ENCODE data around the gene PRUNE2.

DNA sequence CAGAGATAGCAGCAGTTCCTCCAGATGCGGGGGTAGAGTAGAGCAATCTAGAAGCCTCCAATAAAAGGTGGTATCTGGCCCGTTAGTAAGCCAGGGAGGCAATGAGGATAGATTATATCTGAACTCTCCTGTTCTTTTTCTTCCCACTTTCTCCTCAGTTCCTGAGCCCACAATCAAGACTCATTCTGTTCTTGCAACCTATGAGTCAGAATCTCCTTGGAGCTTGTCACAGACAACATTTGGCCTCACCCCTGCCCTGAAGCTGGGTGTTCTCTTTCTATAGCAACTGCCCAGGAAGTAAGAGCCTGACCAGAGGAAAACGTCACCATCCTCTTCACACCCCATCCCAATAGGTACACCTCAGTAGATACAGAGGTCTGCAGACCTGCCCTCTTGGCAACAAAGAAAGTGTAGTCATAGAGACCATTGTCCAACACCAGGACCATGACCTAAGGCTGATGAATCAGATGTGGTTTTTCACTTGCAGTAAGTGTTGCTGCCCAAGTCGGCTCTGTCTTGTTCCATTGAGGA is 218.0 kb downstream of the PRUNE2 start:
- TF ChIP-seq, protein P1, sequence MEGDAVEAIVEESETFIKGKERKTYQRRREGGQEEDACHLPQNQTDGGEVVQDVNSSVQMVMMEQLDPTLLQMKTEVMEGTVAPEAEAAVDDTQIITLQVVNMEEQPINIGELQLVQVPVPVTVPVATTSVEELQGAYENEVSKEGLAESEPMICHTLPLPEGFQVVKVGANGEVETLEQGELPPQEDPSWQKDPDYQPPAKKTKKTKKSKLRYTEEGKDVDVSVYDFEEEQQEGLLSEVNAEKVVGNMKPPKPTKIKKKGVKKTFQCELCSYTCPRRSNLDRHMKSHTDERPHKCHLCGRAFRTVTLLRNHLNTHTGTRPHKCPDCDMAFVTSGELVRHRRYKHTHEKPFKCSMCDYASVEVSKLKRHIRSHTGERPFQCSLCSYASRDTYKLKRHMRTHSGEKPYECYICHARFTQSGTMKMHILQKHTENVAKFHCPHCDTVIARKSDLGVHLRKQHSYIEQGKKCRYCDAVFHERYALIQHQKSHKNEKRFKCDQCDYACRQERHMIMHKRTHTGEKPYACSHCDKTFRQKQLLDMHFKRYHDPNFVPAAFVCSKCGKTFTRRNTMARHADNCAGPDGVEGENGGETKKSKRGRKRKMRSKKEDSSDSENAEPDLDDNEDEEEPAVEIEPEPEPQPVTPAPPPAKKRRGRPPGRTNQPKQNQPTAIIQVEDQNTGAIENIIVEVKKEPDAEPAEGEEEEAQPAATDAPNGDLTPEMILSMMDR (IDR thresholded peaks at IDR 0.05), result no peak
- TF ChIP-seq EP300 (IDR thresholded peaks at IDR 0.05), result no peak
